Stimulated activated CD4-positive, alpha-beta T cell treated with anti-CD3 and anti-CD28 coated beads, Interleukin-15, amount 100 ng/mL, for 24 hours (primary cell): ENCODE results near the gene CCDC13.
"Not testable (repeated sequence)": the region's sequence is repeated elsewhere in the genome, so short reads cannot be mapped to it uniquely, and the experiment has no call there.

Experiments
- DNase-seq: peaks from one replicate; pipeline ENCODE4 v3.0.0-alpha.2; 2020

Gene CCDC13, protein sequence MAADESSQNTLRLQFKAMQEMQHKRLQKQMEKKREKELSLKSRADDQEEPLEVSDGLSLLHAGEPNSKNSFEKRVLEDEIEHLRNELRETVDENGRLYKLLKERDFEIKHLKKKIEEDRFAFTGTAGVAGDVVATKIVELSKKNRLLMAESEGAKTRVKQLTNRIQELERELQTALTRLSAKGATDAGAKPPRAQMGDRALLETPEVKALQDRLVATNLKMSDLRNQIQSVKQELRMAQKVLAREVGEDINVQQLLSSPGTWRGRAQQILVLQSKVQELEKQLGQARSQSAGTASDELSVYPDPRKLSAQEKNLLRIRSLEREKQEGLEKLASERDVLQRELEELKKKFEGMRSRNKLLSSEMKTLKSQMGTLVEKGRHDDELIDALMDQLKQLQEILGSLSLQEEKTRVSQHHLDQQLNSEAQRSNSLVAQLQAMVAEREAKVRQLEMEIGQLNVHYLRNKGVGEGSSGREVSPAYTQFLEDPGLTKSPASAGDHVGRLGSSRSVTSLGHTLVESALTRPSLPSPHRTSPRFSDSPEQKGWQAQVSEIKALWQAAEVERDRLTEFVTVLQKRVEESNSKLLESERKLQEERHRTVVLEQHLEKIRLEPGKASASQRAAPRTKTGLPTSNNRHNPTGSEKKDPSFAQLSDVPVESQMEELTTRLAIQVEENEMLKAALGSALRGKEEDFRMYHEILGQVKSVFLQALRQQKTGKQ

DNA sequence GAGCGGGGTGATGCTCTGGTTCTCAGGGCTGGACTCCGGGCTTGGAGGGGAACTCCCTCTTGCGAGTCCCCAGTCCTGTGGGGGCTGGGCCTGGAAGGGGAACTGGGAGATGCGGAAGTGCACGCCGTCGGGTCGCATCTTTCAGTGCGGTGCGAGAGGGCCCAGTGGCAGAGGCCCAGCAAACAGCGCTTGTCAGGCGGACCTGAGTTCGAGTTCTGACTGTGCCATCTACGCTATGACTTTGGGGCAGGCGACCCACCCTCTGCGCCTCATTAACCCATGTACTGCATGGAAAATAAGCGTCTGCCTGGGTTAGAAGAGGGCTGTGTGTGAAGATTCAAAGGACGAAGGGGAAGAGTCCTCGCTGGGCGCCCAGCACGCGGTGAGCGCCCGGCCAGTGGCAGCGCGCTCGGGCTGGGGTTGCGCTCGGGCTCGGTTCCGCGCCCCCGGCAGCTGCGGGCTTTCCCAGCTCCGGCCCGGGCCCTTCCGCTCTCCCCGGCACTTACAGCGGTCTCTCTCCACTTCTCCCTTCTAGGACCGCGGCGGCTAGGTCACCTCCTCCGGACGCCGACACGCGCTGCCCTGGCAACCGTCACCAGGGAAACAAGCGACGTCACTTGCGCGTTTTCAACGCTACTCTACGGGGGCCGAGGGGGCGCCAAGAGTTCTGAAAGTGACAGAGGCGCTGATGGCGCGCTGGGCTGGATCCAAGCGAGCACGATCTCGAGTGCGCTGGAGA, at the start of gene CCDC13:
Gene CCDC13, minus strand, starts transcription at position 584 of the 739 bp plus-strand sequence. CDS start 14,908 bp downstream, outside the sequence.
- peak; percentile 95 for DNase-seq

DNA sequence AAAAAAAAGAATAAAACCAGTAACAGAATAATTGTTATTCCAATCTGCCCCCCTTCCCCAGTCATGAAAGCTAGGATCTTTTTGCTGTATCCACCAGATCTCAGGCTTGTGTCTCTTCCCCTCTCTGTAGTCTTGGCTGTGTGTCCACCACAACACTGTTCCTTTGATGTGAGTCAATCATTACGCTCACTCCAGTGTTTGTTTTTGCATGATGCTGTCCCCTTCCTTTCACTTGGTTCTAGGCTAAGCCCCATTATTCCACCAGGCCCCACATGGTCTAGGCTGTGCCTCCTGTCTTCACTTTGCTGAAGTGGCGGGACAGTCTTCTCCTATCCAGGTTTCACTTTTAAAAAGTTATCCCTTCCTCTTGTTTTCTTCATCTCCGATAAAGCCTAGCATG, 49.8 kb upstream of the CCDC13 start:
- DNase-seq: no peak

DNA sequence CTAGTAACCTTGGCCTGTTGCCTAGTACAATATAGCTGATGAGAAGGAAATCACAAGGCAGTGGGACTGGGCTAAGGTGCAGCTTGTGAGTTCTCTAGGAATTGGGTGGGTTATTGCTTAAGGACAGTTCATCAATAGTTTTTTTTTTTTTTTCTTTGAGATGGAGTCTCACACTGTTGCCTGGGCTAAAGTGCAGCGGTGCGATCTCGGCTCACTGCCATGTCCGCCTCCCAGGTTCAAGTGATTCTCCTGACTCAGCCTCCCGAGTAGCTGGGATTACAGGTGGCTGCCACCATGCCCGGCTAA, 47.6 kb upstream of the CCDC13 start:
- DNase-seq: no peak

DNA sequence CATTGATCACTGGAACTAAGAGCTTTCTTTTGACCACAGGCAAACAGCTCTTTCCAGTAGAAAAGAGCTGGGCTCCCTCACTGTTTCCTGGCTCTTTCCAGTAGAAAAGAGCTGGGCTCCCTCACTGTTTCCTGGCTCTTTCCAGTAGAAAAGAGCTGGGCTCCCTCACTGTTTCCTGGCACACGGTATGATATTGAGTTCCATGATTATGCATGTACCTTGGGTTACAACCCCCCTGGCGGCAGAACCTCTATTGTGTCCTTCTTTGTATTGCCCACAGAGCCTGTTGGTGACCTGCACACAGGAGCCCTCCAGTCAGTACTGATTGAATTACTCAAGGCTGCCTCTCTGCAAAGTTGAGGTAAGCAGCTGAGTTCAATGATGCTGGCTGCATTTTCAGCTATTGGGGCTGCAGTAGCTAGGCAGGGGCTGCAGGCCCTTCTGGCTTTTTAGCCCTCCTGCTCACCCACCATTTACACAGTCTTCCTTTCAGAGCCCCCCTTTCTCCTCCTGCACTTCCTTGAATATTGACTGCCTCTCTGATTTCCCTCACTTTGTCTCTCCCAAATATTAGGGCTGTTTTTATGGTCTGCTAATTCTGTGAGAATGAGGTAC, 46.4 kb upstream of the CCDC13 start:
- DNase-seq: no peak

DNA sequence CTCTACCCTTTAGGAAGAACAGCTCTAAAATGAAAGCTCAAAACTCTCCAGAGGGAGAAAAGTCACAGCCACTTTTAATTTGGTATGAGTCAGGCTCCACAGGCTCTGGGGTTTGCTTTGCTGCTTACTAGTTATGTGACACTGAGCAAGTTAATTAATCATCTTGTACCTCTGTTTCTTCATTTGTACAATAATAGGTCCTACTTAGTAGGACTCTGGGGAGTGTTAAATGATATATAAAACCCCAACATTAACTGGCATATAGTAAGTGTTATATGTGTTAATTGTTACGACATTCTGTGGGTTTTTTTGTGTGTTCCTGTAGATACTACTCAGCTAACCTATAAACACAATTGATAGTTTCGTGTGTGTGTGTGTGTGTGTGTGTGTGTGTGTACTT, 42.8 kb upstream of the CCDC13 start:
- no peak for DNase-seq

DNA sequence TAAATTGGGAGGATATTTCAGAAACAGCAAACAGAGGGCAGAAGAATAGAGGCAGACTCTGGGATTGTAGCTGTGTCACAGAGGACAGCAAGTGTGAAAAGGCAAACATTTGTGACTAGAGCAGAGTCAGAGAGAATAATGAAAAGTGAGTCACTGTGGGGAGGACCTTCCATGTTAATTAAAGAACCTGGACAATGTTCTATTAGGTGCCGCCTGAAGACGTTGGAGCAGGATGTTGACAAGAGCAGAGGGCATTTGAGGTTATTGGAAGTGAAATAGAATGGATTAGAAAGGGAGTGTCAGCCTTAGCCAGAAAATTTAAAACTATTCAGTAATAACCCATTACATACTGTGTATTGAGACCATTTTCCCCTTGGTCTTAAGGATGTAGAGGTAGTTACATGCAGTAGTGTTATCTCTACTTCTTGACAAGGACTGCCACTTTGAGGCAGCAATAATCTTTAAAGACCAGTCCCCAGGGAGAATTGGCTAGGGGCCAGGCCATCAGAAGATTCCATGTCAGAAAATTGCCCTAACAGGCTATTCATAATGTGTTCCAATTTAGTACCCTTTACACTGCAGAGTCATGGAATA, 42.0 kb upstream of the CCDC13 start:
- no peak for DNase-seq

DNA sequence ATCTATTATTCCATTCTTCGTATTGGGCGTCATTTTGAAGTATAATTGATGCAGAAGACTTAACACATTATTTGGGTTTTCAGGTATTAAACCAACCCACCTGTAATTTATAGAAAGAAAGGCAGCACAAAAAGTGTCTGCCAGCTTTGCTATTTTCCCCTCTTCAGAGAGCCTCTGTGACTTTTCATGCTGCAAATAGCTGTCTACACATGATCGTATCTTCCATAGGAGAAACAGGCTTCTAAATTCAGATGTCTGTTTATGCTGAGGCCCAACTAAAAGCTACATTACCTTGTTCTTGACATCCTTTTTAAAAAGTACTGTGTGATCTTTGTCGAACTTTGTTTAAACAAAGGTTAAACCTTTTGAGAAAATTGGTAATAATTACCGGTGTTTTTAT, 41.2 kb upstream of the CCDC13 start:
- DNase-seq: no peak

DNA sequence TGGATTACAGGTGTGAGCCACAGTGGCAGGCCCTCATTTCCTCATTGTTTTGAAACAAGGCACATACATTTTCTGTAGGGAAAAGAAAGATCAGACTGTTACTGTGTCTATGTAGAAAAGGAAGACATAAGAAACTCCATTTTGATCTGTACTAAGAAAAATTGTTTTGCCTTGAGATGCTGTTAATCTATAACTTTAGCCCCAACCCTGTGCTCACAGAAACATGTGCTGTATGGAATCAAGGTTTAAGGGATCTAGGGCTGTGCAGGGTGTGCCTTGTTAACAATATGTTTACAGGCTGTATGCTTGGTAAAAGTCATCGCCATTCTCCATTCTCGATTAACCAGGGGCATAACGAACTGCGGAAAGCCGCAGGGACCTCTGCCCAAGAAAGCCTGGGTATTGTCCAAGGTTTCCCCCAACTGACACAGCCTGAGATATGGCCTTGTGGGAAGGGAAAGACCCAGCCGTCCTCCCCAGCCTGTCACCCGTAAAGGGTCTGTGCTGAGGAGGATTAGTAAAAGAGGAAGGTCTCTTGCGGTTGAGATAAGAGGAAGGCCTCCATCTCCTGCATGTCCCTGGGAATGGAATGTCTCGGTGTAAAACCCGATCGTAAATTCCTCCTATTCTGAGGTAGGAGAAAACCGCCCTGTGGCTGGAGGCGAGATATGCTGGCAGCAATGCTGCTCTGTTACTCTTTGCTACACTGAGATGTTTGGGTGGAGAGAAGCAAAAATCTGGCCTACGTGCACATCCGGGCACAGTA, 38.2 kb upstream of the CCDC13 start:
- DNase-seq: not testable (repeated sequence)

DNA sequence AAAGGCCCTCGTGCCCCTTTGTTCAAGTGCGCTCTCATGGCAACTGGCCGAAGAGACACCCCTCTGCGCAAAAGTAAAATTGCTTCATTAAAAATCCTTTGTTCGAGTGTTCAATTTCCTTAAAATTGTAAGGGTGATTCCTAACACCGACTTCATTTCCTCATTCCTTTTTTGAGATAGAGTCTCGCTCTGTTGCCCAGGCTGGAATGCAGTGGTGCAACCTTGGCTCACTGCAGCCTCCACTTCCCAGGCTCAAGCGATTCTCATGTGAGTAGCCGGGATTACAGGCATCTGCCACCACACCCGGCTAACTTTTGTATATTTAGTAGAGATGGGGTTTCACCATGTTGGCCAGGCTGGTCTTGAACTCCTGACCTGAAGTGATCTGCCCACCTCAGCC, 37.7 kb upstream of the CCDC13 start:
- DNase-seq: not testable (repeated sequence)

DNA sequence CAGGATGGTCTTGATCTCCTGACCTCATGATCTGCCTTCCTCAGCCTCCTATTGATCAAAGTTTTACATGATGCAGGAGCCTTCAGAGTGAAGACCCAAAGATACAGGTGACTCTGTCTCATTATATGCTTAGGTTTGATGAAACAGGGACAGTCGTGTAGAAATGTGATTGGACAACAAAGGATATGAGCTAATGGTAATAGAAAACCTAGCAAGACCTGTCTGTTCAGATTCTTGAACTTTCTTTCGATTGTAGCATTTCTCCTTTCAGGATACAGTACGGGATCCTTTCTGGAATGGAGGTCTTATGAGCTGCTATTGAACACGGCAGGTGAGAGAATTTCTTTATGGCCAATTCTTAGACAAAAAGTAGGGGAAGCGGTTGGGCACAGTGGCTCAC, 36.1 kb upstream of the CCDC13 start, which contains the start of gene ACKR2:
Gene ACKR2, plus strand, starts transcription at position 244 of the 400 bp plus-strand sequence. CDS start 55,058 bp downstream, outside the sequence.
- DNase-seq: no peak

DNA sequence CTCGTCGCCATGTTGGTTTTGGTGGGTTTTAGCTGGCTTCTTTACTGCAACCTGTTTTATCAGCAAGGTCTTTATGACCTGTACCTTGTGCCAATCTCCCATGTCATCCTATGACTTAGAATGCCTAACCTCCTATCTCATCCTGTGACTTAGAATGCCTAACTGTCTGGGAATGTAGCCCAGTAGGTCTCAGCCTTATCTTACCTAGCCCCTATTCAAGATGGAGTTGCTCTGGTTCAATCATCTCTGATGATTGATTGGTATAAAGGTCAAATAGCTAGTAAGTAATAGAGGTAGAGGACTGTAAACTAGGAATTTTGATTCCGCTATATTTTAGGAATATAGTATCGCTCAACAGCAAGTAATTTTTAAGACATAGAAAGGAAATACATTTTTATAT, 34.9 kb upstream of the CCDC13 start:
- no peak for DNase-seq

DNA sequence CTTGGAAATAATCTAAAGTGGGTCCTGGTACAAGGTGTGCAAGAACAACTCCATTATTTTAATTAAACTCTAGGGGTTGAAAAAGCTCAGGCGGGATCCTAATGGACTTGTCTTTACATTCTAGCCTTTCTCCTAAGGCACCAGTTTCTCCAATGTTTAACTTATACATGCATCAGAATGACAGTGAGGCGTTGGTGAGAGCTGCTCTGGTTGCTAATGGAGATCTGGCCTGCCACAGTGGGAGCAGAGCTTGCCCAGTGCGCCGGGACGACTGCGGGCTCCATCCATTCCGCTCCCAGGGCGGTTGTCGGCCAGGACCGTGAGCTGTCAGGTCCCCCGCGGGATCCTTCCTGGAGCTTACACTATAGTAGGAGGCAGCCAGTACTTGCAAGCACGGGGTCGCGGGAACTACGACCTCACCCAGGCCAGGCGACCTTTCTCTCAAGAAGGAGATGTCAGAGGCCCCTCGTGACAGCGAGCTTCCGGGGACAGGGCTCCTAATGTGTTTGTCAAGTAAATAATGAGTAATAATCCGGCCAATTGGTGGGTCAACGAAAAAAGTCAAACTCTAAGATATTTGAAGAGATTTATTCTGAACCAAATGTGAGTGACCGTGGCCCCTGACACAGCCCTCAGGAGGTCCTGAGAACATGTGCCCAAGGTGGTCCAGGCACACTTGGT, 32.2 kb upstream of the CCDC13 start:
- DNase-seq: no peak

DNA sequence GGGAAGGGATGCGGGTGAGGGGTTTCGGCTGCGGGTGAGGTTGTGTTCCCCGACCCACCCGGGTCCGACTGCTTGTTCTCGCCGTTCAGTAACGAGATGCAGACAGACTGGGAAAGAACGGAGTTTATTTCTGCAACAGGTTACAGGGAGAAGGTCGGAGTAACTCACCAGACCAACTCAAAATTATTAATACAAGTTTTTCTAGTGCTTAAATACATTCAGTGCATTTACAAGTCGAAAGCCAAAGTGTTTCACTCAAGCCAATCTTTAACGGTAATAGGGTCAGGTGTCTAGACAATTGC, 31.7 kb upstream of the CCDC13 start:
- DNase-seq: no peak

DNA sequence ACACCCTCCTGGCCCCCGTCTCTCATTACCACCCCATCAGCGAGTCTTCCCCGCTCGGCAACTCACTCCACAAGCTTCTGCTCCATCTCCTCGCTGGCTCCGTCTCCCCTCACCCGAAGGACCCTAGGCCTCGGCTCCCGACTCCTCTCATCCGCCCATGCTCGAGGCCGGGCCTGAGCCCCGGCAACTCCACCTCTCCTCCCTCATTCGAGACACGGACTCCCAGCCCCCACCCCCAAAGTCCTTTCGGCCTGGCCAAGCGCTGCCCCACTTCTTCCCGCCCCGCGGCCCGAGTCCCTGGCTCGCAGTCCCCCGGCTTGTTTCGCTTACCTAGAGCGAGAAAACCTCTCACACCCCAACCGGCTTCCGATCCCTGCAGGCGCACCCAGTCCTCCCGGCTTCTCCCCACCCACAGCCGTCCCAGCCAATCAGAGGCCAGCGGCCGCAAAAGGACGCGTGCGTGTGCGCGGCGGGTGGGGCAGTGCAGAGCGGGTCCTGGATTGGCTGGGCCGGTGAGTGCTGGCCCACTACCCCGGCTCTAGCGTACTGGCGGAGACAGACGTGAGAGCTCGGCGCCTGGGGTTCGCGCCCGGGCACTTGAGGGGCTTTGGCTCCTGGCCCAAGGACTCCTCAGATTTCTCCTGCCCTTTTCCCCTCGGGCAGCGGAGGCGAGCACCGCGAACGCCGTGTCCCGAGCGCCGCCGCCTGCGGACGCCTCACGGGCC, 31.2 kb upstream of the CCDC13 start, which contains the start of gene HIGD1A:
Gene HIGD1A, minus strand, starts transcription at position 385 of the 725 bp plus-strand sequence. CDS start 10,237 bp downstream, outside the sequence.
- DNase-seq: peak; percentile 97

DNA sequence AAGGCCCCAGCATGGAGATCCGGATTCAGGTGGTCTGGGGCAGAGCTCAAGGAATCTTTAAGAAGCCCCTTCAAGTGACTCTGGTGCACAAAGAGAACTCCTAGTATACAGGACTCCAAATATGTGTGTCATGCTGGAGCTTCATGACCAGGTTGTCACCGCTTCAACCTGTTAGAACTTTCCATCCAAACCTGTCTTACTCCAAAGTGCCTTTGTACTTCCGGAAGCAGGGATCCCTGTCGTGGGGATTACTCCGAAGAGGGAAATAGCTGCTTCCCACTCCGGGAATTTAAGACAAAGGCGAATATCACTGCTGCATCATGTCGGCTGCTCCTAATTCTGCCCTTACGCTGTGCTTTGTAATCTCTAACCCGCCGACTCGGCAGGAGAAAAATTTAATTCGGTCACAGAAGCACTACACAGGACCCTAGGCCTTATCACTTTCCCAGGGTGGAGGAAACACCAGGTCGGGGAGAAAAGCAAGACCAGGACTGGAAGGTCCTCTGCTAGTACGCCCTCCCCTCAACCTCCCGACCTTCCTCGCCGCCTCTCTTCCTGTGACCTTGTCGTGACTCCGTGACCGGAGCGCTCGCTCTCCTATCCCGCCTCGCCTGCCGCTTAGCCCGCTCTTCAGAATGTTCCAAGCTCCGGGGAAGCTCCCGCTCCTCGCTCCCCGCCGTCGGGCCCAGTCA, 30.5 kb upstream of the CCDC13 start:
- peak; percentile 59 for DNase-seq

DNA sequence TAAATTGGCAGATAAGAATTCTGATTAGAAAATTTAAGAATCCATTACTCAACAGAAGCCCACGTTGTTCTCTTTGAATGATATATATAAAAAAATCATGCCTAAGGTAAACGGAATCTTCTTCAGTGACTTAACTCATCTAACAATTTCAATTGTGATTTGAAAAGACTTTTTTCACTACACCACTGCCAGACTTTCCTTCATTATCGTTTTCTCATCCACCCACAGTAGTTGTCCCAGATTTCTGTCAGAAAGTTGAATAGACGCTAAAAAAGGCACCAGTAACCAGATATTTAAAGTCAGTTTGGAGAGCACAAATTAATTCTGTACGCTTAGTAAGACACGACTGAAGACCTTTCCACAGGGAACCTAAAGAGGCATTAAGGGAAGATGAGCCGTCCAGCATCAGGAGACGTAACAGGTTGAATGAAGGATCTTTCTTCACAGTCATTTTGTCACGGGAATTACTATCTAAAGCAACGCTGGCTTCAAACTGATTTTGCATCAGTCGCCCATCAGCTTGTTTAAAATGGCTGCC, 29.9 kb upstream of the CCDC13 start:
- DNase-seq: no peak

DNA sequence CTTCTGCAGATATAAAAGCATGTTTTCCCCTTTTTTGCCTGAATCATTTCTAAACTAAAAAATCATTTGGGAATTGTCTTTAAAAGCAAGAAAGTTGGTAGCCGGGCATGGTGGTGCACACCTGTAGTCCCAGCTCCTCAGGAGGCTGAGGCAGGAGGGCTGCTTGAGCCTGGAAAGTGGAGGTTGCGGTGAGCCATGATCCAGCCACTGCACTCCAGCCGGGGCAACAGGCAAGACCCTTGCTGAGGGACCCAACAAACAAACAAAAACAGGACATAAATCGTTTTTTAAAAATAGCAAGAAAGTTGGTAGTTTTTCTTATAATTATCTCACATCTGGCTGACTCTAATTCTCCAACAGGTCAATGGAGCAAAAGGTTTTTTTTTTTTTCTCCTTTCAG, 28.7 kb upstream of the CCDC13 start:
- DNase-seq: no peak

DNA sequence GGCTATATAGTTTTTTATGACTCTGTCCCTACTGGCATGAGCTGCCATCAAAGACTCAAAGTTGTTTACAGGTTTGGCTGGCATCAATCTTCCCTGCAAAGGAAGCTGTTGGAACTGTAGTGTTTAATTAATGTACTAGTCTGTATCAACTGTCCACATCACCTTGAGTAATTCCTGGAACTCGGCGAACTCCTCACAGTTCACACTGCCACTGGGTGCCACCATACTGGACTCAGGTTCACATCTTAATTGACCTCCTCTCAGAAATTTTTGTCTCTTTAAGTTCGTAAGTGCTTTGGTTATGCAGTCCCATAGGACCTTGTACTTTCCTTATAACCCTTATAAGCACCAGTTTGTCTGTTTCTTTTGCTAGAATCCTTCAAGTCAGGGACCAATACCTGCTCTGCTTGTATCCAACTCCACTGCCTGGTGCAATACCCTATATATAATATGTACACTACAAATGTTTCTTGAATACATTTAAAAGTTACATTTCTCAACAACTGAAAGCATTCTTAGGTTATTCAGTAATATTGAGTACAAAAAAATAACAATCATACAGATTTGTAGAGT, 28.1 kb upstream of the CCDC13 start:
- no peak for DNase-seq

DNA sequence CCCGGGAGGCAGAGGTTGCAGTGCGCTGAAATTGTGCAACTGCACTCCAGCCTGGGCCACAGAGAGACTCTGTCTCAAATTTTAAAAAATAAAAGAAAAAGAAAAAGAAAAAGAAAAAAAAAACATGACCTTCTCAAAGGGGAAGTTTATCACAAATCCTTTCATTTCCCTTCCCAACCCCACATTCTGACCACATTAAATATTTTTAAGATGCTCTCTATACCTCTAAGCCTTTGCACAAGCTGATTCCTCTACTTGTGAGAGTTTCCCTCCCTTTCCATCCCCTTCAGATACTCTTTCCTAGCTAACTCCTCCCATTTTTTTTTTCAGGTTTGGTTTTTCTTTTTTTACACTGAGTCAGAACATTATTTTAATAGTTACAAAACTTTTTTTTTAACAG, 27.2 kb upstream of the CCDC13 start:
- DNase-seq: no peak
